HEK293T (cell line): ENCODE measurements around the gene CACNA1G.

Source experiments
- ARNT ChIP-seq: fragments of 450-650 bp; IDR thresholded peaks from 2 replicates; pipeline ENCODE4 v1.6.1; 2017; ENCODE audit warnings: mild to moderate bottlenecking
- BHLHE40 ChIP-seq: fragments of 450-650 bp; IDR thresholded peaks from 2 replicates; pipeline ENCODE4 v1.6.1; 2016; ENCODE audit warnings: mild to moderate bottlenecking, moderate library complexity, borderline replicate concordance
- CTBP1 ChIP-seq: fragments of 450-650 bp; IDR thresholded peaks from 2 replicates; pipeline ENCODE4 v1.6.1; 2016; ENCODE audit warnings: borderline replicate concordance
- ELF4 ChIP-seq: fragments of 450-650 bp; IDR thresholded peaks from 2 replicates; pipeline ENCODE4 v1.6.1; 2017; ENCODE audit warnings: antibody characterized with exemption
- FOXK2 ChIP-seq: fragments of 450-650 bp; IDR thresholded peaks from 2 replicates; pipeline ENCODE4 v1.6.1; 2016; ENCODE audit warnings: mild to moderate bottlenecking
- FOXM1 ChIP-seq: fragments of 450-650 bp; IDR thresholded peaks from 2 replicates; pipeline ENCODE4 v1.6.1; 2017; ENCODE audit warnings: mild to moderate bottlenecking, borderline replicate concordance
- HDGF ChIP-seq: fragments of 450-650 bp; IDR thresholded peaks from 2 replicates; pipeline ENCODE4 v1.6.1; 2017; ENCODE audit warnings: antibody characterized with exemption, borderline replicate concordance
- L3MBTL2 ChIP-seq: fragments of 450-650 bp; conservative IDR thresholded peaks from 2 replicates; pipeline ENCODE4 v1.6.1; 2016; ENCODE audit warnings: mild to moderate bottlenecking
- NFRKB ChIP-seq: fragments of 450-650 bp; IDR thresholded peaks from 2 replicates; pipeline ENCODE4 v1.6.1; 2016; ENCODE audit warnings: mild to moderate bottlenecking, moderate library complexity
- SP1 ChIP-seq: fragments of 450-650 bp; IDR thresholded peaks from 2 replicates; pipeline ENCODE4 v1.6.1; 2017
- SUZ12 ChIP-seq: fragments of 450-650 bp; IDR thresholded peaks from 2 replicates; pipeline ENCODE4 v1.6.1; 2016; ENCODE audit warnings: mild to moderate bottlenecking
- TARDBP ChIP-seq: fragments of 450-650 bp; IDR thresholded peaks from 2 replicates; pipeline ENCODE4 v1.6.1; 2016
- TF ChIP-seq, protein P1 (sequence below): fragments of 450-650 bp; IDR thresholded peaks from 2 replicates; pipeline ENCODE4 v1.6.1; 2016

DNA sequence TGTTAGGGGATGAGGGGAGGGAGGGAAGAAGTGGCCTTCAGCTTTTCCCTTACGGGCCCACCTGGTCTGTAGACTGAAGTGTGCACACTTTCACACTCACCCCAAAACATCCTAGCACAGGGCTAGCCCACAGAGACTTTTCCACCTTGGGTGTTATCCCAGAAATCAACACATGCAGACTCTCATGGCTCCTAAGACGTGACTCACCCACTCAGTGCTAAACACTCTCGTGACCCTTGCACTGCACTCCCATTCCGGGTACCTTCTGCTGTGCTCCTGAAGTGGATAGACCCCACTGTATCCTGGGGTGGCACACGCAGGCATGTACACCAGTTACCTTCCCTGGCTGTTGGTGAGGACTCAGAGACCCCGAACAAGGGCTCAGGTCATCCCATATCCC is 51.1 kb downstream of the CACNA1G start:
- TF ChIP-seq HDGF (no peak), SP1 (no peak), FOXM1 (no peak), SUZ12 (no peak), CTBP1 (no peak), TARDBP (no peak), BHLHE40 (no peak), FOXK2 (no peak), NFRKB (no peak), L3MBTL2 (no peak), ELF4 (no peak), ARNT (no peak)
- TF ChIP-seq, protein P1, sequence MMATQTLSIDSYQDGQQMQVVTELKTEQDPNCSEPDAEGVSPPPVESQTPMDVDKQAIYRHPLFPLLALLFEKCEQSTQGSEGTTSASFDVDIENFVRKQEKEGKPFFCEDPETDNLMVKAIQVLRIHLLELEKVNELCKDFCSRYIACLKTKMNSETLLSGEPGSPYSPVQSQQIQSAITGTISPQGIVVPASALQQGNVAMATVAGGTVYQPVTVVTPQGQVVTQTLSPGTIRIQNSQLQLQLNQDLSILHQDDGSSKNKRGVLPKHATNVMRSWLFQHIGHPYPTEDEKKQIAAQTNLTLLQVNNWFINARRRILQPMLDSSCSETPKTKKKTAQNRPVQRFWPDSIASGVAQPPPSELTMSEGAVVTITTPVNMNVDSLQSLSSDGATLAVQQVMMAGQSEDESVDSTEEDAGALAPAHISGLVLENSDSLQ = no peak
